ENCODE data around the gene HNRNPA1L2. TPM values are rescaled to one million over a fixed set of nuclear protein-coding genes. Genes with fewer than 3 reads are reported as not detected.
"Not testable (repeated sequence)": the region's sequence is repeated elsewhere in the genome, so short reads cannot be mapped to it uniquely, and the experiment has no call there.

The HNRNPA1L2 gene
- total and polyA plus RNA-seq, 2 of the 8 experiments (the other 6 are each of a cell fraction or from before 2014, with no cell fraction given), result 3.7 to 8.9 TPM

- FAIRE-seq; DNase-seq (ENCODE audit: low read depth in 1 of 2, low spot score in 2 of 2); H4K8ac ChIP-seq (ENCODE audit: extremely low read depth, insufficient read depth, low read length); H3K18ac ChIP-seq (ENCODE audit: extremely low read depth, low read length); H2BK15ac ChIP-seq (ENCODE audit: low read length); H3K4me2 ChIP-seq (ENCODE audit: insufficient read depth in 1 of 2, low read depth in 2 of 2, low read length in 2 of 2); H3K4me3 ChIP-seq (ENCODE audit: extremely low read depth in 1 of 4, insufficient read depth in 2 of 4, low read depth in 3 of 4, low read length in 4 of 4); H2BK120ac ChIP-seq (replicated peaks; ENCODE audit: low read depth, low read length); H3K9ac ChIP-seq (replicated peaks in 1 of 4; ENCODE audit: extremely low read depth in 1 of 4, low read depth in 3 of 4, low read length in 3 of 4); H3K23ac ChIP-seq (ENCODE audit: insufficient read length); H3K27ac ChIP-seq (ENCODE audit: low read depth, low read length); H2AFZ ChIP-seq (ENCODE audit: low read length); H3K79me2 ChIP-seq (ENCODE audit: control insufficient read depth in 1 of 2, insufficient read depth in 2 of 2, low read length in 2 of 2); H2AK5ac ChIP-seq (ENCODE audit: low read depth, low read length); H3K27me3 ChIP-seq (replicated peaks in 1 of 4; ENCODE audit: control insufficient read depth in 3 of 4, extremely low read depth in 1 of 4, insufficient read depth in 3 of 4, low read length in 3 of 4); H3K36me3 ChIP-seq (ENCODE audit: control insufficient read depth in 2 of 4, insufficient read depth in 4 of 4, low read length in 3 of 4); H3K23me2 ChIP-seq (ENCODE audit: low read depth, low read length); H2BK20ac ChIP-seq (ENCODE audit: low read length); H3K4ac ChIP-seq (replicated peaks; ENCODE audit: insufficient read length, low read depth, low read length); H3K79me1 ChIP-seq (ENCODE audit: low read depth, low read length); H3K14ac ChIP-seq (ENCODE audit: insufficient read length); H4K91ac ChIP-seq (replicated peaks; ENCODE audit: insufficient read length, low read length); H4K5ac ChIP-seq (ENCODE audit: insufficient read length, low read depth, low read length); H3K4me1 ChIP-seq (replicated peaks in 1 of 4; ENCODE audit: control insufficient read depth in 3 of 4, insufficient read depth in 4 of 4, low read length in 3 of 4); H4K20me1 ChIP-seq (replicated peaks in 1 of 2; ENCODE audit: control insufficient read depth in 1 of 2, insufficient read depth in 2 of 2, low read length in 2 of 2); H2BK12ac ChIP-seq (ENCODE audit: low read depth, low read length); H3K9me3 ChIP-seq (ENCODE audit: insufficient read depth in 2 of 2, low read depth in 1 of 2, low read length in 1 of 2); H2BK5ac ChIP-seq (ENCODE audit: low read depth, low read length); H3K56ac ChIP-seq (replicated peaks; ENCODE audit: insufficient read length, low read depth, low read length): not testable (repeated sequence)
- ChIA-PET POLR2A (ENCODE audit: partially characterized antibody) (interaction anchor here (2.4 kb wide), 1 partner anchor 9 kb away, joined by 7 read pairs; no protein-coding TSS in a partner anchor), CTCF (ENCODE audit: partially characterized antibody) (interaction anchor here (1.1 to 4.2 kb wide), 16 partner anchors 9 to 594 kb away, joined by 3 to 22 read pairs (median 4); partner anchors contain the start of gene PCDH8)
- WGBS, 2 experiments (ENCODE audit: extremely low coverage in 1 of 2, insufficient coverage in 1 of 2, insufficient read length in 1 of 2, insufficient replicate concordance in 2 of 2, low coverage in 1 of 2, low lambda C conversion rate in 2 of 2, missing lambda C conversion rate in 1 of 2), result 67% methylated on average over 8 of the region's 8 CpGs; no CpG with 5 or more reads in 1 of the 2 experiments
- peak in 1 of 3 experiments; percentile 9; a peak in 1 of 4 replicates for TF ChIP-seq CTCF (IDR thresholded peaks at IDR 0.05; ENCODE audit: control extremely low read depth in 1 of 3, insufficient read depth in 1 of 3, low read depth in 1 of 3, low read length in 3 of 3)
Observed at GRCh38 chr13:52608184-52608583, 34.0 kb upstream of the HNRNPA1L2 start.

Measured in H1 (cell line).